NCI-H128 (cell line): ENCODE measurements around the gene AMOTL1.

Experiments
- DNase-seq: peaks from one replicate; lab custom pipeline; 2025; ENCODE audit not compliant: unreplicated experiment; lab: John Stamatoyannopoulos, UW

AMOTL1 gene

DNA sequence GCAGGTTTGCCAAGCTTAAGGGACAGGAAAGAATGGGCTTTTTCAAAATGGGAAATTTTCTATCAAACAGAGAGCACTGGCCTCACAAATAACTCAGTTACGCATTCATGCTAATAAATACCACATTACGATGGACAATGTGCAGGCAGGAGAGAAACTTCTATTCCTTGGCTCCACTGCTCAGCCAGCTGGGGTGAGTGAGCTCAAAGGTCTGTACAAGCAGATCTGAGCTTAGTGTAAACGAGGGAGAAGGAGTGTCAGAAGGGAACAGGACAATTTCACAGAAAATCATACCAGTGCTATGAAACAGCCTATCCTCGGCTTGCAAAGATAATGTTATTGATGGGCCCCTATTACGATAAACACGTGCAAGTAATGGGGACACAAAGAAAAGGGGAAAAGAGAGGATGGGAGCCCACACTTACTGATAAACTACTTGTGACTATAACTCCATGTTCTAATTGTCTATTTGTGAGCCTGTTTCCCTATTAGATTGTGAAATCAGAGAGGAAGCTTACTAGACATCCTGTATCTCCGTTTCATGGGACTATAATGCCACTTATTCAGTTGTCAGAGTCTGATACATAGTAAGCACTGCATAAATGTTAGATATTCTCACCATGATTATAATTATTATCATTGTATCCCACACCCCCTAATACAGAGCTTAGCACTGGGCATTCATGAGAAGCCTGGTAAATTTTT, 46.3 kb downstream of the AMOTL1 start:
- DNase-seq: no peak

DNA sequence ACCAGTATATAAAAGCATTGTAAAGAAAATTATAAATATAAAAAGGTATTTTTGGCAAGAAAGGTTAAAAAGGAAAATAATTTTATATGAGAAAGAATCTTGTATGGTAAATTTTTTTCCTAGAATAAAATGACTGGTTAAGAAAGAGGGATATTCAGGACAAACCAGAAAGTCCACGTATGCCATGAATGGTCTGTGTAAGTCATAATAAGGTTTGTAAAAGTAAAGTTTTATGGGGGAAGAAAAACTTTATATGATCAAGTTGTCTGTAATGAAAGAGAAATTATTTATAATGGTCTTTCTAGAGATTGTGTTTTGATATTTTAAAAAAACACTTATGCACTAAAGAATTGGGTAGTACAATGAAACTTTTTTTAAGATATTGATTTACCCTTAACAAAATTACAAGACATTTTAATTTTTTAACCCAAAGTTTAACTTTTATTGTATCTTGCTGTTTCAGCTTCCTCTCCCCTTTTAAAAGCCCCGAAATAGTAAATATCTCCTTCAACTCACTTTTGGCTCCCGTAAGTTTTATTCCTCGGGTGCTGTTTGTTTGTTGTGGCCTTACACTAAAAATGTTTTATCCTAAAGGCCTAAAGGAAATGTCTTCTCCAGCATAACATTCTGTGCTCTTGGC, 47.7 kb downstream of the AMOTL1 start:
- no peak for DNase-seq

DNA sequence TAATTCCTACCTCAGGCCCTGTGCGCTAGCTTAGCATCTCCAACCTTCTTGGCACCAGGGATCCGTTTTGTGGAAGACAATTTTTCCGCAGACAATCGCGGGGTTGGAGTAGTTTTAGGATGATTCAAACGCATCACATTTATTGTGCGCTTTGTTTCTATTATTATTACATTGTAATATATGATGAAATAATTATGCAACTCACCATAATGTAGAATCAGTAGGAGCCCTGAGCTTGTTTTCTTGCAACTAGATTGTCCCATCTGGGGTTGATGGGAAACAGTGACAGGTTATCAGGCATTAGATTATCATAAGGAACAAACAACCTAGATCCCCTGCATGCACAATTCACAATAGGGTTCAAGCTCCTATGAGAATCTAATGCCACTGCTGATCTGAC, 52.3 kb downstream of the AMOTL1 start:
- no peak for DNase-seq

DNA sequence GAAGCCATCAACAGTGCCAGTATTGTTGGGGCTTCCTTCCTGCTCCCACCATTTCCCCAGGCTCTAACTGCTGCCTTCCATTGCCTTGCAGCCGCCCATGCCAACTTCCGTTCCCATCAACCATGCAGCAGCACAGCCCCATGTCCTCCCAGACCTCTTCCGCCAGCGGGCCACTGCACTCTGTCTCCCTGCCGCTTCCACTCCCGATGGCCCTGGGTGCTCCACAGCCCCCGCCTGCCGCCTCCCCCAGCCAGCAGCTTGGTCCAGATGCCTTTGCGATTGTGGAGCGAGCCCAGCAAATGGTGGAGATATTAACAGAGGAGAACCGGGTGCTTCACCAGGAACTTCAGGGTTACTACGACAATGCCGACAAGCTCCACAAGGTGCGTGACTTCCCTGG, 53.3 kb downstream of the AMOTL1 start:
- DNase-seq: no peak

DNA sequence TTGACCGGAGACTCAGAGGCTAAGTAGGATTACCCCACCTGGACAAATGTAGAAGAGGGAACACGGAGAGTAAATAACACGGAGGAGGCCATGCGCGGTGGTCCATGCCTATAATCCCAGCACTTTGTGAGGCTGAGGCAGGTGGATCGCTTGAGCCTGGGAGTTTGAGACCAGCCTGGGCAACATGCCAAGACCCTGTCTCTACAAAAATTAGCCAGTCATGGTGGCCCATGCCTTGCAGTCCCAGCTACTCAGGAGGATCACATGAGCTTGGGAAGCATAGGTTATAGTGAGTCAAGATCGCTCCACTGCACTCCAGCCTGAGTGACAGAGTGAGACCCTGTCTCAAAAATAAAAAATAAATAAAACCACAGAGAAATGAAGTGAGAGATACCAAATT, 53.9 kb downstream of the AMOTL1 start:
- DNase-seq: no peak

DNA sequence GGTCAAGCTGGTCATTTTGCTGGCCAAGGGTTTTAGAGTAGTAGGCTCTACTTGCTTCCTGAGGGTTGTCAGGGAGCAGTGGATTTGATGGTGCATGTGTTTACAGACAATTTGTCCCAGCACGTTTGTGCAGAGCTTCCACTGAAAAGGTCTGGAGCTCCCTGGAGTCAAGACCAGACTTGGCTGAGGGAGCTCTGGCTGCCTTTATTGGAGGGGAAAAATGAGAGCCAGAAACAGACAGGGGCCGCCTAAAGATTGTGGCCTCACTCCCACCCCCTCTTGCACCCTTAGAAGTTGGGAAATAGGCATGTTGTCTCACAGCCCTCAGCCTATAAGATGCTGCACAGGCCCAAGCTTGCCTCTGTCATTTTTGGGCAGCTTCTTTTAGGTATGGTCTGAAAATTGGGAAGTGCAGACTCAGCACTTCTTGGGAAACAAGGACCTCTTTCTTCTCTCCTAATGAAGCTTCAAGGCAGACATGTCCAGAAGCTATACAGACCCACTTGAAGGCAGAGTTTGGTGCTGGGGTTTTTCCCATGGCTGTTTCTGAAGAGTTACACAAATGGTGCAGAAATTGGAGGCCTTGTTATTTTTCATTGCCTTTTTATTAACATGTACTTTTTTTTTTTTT, 55.1 kb downstream of the AMOTL1 start:
- DNase-seq: no peak

DNA sequence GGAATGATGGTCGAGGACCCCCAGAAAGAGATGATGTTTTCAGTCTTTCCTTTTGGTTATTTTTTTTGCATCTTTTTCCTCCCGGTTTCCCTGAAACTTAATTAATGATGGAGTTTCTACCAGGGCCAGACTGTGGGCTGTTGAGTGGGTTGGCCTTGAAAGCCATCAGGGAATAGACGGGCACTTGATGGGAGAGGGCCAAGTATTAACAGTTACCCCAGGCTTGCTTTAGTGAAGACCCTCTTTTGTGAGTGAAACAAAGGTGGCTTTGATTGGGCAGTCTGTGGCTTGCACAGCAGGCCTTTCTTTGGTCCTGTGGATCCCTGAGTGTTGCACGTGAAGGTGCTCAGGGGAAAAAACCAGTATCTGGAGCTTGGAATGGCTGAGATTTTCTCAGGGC, 56.9 kb downstream of the AMOTL1 start:
- no peak for DNase-seq

DNA sequence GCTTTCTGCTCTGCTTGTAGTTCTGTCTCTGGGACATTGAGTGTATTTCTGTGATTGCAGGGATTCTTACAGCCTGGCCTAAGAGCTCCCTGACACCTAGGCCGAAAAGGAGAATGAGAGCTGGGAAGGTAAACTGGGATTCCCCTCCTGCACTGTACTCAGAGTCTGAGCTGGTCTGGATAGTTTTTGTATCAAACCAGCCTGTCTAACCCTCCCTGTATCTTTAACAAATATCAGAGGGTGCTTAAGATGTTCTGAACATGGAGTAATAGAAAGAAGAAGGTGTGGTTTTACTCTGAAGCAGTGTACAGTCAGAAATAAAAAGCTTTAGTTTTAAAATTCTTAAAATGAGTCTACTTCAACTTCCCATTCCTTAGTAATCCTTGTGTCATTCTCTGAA, 57.3 kb downstream of the AMOTL1 start:
- DNase-seq: no peak

DNA sequence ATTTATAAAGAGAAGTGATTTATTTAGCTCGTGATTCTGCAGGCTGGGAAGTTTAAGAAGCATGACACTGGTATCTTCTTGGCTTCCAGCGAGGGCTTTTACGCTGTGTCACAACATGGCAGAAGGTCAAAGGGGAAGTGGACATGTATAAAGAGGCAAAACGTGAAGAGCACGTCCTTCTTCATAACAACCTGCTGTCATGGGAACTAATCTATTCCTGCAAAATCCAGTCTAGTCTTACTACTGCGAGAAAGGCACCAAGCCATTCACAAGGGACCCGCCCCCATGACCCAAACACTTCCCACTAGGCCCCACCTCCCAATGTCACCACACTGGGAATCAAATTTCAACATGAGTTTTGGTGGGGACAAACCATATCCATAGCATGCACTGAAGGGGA, 58.3 kb downstream of the AMOTL1 start:
- no peak for DNase-seq

DNA sequence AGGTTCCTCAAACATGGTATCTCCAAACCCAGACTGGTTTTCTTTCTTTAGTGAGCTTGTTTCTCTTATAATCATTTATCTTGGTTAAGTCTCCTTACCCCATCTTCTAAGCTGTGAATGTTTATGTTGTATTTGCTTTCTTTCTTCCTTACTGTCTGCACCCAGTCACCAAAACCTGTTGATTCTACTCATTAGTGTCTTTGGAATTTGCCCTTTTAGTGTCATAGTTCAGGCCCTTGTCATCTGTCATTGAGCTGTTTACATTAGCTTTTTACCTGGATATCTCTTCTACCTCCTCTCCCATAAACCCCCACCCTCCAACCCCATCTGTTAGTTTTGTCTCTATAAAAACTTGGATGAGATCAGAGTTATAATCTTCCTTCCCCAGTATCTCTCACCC, 59.9 kb downstream of the AMOTL1 start:
- DNase-seq: no peak

DNA sequence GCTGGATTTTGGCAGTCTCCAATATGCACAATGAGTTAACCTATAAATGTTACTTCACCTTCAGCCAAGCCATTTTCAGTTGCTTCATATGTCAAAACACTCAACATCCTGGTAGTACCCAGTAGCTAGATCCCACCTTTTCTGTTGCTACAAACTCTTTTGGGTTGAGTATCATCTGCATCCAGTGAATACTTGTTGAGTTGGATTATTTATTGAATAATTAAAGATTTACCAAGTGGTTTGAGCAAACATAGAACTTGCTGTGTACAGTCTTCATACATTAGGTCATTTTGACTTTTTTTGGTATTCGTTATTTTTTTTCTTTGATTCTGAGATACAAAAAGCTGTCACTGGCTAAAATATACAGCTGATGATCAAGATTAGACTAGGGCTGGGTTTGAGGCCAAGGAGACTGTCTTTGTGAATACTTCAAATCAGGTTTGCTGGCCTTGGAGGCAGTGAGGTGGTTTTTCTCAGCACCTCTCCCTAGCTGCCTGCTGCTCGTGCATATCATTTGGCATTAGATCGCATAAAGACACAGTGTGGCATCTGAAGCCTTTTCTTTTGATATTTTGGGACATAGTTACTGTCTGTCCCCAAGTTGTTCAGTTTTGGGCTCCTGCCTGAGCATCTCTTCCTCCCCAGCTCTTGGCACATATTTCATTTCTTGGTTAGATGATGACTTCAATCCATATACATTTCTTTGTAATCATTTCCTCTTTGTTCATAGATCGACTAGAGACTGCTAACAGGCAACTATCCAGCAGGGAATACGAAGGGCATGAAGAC, 62.8 kb downstream of the AMOTL1 start:
- no peak for DNase-seq

DNA sequence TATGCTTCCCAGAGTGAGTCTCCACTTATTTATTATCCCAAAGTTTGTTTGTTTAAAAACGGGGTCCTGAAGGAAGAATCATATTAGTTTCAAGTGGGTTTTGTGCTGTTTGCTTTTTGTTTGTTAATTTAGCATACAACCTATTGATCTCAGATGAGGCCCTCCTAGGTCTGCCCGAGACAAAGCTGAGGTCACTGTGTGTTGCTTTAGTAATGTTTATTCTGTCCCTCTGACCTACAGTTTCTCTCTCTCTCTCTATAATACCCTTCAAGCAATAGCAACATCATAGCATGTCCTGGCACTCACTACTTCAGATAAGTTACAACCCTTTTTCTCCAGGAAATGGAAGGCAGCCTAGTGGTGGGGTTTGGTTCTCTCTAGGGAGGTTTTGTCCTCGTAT, 63.4 kb downstream of the AMOTL1 start:
- DNase-seq: no peak

DNA sequence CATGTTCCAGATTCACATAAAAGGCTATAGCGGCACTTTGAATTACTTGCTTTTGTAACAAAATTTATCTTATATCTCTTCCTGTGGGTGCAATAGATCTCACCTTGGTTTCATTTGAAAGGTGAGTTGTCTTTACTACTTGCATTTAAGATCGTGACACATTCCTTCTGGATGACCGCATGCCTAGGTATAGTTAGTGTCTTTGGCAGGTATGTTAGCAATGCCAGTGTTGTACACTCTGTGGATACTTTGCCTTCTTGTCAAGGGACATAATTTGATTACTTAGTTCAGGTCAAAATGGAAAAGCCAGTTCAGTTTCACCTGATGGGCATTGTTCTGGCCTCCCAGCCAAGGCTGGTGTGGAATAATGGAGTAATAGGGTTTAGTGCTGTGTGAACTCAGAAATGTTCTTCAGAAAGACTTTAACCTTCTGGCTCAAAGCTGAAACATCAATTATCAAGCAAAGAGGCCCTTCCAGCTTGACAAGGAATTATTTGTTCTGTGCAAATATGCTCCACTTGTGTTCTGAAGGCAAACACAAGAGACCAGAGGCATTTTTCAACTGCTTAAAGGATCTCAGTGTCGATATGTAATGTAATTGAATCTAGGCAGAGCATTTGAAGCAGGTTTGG, 64.6 kb downstream of the AMOTL1 start:
- DNase-seq: no peak

DNA sequence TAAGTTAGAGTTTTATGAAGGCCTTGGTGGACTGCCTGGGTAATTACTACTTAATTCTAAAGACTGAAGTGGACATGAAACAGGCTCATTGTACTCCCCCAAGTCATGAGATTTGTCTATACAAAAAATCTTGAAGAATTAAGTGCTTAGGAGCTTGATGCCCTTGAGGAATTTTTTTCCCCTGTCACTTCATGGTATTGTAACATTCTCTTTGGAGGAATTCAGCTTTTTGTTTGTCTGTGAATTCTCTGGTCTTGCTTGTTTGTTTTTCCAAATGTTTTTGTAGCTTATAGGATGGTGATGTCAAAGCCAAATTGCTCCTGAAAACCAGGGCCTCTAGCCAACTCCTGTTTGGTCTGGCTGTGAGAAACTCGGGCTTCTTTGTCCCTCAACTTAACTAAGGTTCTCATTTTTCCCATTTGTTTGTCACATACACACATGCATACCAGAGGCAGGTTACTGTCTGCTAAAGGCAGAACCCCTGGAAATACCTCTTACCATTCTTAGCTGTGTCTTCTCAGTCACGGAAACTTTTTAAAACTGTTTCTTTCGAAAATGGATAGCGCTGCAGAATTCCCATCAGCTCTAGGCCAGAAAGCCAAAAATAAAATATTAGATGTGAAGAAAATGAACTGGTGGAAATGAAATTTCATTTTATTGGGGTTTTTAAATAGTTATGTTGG, 66.9 kb downstream of the AMOTL1 start:
- no peak for DNase-seq

DNA sequence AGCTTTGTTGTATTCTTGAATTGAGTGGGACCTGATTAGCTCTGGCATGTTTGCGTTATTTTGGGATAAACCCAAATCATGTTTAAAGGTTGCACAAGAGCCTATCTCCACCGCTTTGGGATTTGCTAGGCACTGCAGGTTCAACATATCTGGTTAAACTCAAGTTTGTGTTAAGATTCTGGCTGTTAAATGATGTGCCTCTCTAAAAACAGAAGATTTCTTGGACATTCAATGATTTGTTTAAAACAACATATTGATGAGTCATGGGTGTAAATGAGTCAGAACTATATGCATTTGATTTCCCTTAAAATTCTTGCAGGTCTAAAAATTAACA, 67.4 kb downstream of the AMOTL1 start:
- DNase-seq: no peak

DNA sequence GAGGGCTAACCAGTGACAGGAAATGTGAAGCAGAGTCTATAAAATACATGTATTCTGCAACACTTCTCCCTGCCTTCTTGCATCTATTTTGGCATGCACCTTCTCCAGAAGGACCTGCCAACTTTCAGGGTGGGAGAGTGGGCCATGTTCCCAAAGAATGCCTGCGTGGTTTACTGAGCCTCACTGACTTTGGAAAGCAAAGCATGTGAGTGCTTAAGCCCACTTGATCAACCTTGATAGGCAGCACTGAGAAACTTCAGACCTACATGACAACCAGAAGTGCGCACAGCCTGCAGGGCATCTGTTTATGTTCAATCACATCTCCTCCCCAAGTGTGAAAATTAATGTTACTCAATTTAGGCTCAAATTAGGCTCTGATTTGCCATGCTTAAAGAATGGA, 69.2 kb downstream of the AMOTL1 start:
- no peak for DNase-seq

DNA sequence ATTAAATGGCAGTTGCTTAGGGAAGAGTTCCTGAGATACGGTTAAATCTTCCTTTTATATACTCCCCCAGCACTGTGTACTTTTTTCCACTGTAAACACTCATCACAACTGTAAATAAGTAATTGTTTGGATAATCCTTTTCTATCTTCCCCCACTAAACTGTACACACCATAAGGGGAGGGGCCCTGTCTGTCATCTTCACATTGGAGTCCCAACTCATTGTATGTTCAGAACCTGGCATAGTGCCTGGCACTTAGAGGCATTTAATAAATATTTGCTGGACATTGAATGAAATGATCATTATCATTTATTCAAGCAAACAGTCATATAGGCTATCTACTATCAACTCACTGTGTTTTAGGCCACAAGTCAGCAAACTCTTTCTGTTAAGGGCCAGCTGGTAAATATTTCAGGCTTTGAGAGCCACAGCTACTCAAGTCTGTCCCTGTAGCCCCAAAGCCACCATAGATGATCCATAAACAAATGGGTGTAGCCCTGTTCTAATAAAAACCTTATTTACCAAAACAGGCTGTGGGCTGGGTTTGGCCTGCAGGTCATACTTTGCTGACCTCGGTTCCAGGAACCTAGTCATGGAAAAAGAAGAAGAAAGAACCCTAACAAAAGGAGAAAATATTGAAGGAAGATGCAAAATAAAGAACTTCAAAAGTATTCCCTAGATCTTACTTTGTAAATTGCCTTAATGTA, 70.0 kb downstream of the AMOTL1 start:
- DNase-seq: no peak

DNA sequence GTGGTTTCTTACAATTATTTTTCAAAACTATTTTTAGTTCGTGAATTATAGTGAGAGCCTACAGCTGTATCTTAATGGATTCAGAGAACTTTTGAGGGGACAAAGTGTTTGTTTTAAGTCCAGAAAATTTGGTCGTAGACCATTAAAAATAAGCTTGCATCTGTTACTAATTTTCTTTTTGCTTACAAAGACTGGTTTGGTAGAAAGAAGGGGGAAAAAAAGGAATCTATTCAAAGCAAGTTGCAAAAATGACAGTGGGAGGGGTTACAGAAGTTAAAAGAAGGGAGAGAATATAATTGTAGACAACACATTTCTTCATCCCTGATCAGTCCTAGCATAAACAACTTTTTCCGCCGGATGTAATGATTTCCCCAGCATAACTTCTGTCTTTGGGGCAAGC, 72.1 kb downstream of the AMOTL1 start:
- DNase-seq: no peak

DNA sequence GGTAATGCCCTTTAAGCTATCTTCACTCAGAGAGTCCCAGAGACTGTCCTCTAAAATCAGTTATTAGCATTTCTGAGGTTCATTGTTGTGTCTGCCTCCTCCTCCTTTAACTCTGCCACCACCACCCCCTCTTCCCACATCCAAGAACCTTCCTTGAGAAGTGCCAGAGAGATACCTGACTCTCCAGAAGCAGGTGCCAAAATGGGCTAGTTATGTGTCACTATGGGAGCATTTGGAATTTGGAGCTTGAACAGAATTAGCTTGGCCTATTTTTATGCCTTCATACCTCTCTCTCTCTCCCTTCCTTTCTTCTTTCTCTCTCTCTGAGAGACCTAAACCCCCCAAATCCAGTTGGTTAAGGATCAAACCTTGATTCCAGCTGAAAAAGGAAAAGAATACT, 75.9 kb downstream of the AMOTL1 start:
- DNase-seq: no peak

DNA sequence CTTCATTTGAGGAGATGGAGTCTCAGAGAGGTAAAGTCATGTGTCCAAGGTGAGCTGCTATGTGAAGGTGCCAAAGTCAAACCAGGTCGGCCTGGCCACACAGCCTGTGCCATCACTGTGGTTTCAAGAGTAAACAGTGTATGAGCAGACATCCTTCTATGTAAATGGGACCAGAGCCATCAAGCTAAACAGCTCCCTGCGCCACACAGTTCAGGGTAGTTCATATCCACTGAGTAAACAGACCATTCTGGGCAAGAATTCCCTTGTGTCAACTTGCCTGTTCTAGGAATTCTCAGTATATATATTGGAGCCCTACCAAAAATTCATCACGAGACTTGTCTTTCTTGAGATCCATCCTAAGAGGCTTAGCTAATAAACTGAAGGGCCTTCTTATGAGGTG, 77.5 kb downstream of the AMOTL1 start:
- no peak for DNase-seq
